Measurements from ENCODE around the gene MRPL39.

MRPL39 gene

GRCh38 chr21:25608044-25608737 lies 910 bp upstream of the MRPL39 start:
- DNase-seq, result peak; percentile 87

- no peak for DNase-seq
Measured at GRCh38 chr21:25589887-25590286, 17.4 kb downstream of the MRPL39 start.

GRCh38 chr21:25586791-25587190 lies 20.5 kb downstream of the MRPL39 start:
- no peak for DNase-seq

- DNase-seq, result no peak
Measured at GRCh38 chr21:25586326-25586725, 21.0 kb downstream of the MRPL39 start.

GRCh38 chr21:25584833-25585676 lies 22.2 kb downstream of the MRPL39 start:
- DNase-seq, result no peak

GRCh38 chr21:25583370-25584130 lies 23.7 kb downstream of the MRPL39 start:
- DNase-seq, result peak; percentile 38

GRCh38 chr21:25582888-25583287 lies 24.4 kb downstream of the MRPL39 start:
- peak; percentile 54 for DNase-seq

GRCh38 chr21:25582164-25582790 lies 25.0 kb downstream of the MRPL39 start:
- DNase-seq, result no peak

- no peak for DNase-seq
Measured at GRCh38 chr21:25581582-25581981, 25.7 kb downstream of the MRPL39 start.

- DNase-seq, result no peak
Measured at GRCh38 chr21:25580912-25581260, 26.4 kb downstream of the MRPL39 start.

- no peak for DNase-seq
Measured at GRCh38 chr21:25579226-25580013, 27.9 kb downstream of the MRPL39 start.

- DNase-seq, result no peak
Measured at GRCh38 chr21:25578056-25578961, 29.0 kb downstream of the MRPL39 start.

- peak; percentile 6 for DNase-seq
Measured at GRCh38 chr21:25577424-25578055, 29.7 kb downstream of the MRPL39 start.

- DNase-seq, result peak; percentile 62
Measured at GRCh38 chr21:25573409-25574206, 33.7 kb downstream of the MRPL39 start.

GRCh38 chr21:25572861-25573310 lies 34.4 kb downstream of the MRPL39 start:
- no peak for DNase-seq

GRCh38 chr21:25571726-25572121 lies 35.6 kb downstream of the MRPL39 start:
- DNase-seq, result no peak

GRCh38 chr21:25569711-25570110 lies 37.6 kb downstream of the MRPL39 start:
- DNase-seq, result peak; percentile 5

GRCh38 chr21:25569084-25569483 lies 38.2 kb downstream of the MRPL39 start:
- DNase-seq, result peak; percentile 57

- DNase-seq, result no peak
Measured at GRCh38 chr21:25568246-25568645, 39.0 kb downstream of the MRPL39 start.

- no peak for DNase-seq
Measured at GRCh38 chr21:25567472-25567871, 39.8 kb downstream of the MRPL39 start.
